ENCODE results near the gene FOXP1. TPM values are rescaled to one million over a fixed set of nuclear protein-coding genes. Genes with fewer than 3 reads are reported as not detected.
A peak's percentile ranks its signal among the peaks of the same experiment; 100 is the strongest.

The FOXP1 gene
- total RNA-seq, 4 donors from 2014 or later, result 181 to 225 (median 205) TPM

GRCh38 chr3:71503525-71504249 lies 79.8 kb downstream of the FOXP1 start:
- no peaks in the 10 kb centered on the region for H3K27me3 ChIP-seq
- H3K9me3 ChIP-seq, result no peaks in the 10 kb centered on the region
- 93% methylated on average over 10 of the region's 10 CpGs for WGBS
- intact Hi-C loops (cut with DNase I), result no loop called here
- peaks cover 5 to 37% (median 14%) of the 10 kb centered on the region in 4 donors for H3K4me1 ChIP-seq
- H3K36me3 ChIP-seq, result no peaks in the 10 kb centered on the region
- TF ChIP-seq POLR2A (IDR thresholded peaks at IDR 0.05; ENCODE audit: low read depth), result no peak
- TF ChIP-seq, protein P1, sequence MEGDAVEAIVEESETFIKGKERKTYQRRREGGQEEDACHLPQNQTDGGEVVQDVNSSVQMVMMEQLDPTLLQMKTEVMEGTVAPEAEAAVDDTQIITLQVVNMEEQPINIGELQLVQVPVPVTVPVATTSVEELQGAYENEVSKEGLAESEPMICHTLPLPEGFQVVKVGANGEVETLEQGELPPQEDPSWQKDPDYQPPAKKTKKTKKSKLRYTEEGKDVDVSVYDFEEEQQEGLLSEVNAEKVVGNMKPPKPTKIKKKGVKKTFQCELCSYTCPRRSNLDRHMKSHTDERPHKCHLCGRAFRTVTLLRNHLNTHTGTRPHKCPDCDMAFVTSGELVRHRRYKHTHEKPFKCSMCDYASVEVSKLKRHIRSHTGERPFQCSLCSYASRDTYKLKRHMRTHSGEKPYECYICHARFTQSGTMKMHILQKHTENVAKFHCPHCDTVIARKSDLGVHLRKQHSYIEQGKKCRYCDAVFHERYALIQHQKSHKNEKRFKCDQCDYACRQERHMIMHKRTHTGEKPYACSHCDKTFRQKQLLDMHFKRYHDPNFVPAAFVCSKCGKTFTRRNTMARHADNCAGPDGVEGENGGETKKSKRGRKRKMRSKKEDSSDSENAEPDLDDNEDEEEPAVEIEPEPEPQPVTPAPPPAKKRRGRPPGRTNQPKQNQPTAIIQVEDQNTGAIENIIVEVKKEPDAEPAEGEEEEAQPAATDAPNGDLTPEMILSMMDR (IDR thresholded peaks at IDR 0.05), result no peak
- TF ChIP-seq POLR2AphosphoS5 (IDR thresholded peaks at IDR 0.05), result no peak
- no peak for TF ChIP-seq EP300 (IDR thresholded peaks at IDR 0.05)
- H3K4me3 ChIP-seq, result no peak overlapping the region
- DNase-seq (ENCODE audit: extremely low spot score), result no peak
- no peak overlapping the region for H3K27ac ChIP-seq (replicated peaks in 1 of 4)

DNA sequence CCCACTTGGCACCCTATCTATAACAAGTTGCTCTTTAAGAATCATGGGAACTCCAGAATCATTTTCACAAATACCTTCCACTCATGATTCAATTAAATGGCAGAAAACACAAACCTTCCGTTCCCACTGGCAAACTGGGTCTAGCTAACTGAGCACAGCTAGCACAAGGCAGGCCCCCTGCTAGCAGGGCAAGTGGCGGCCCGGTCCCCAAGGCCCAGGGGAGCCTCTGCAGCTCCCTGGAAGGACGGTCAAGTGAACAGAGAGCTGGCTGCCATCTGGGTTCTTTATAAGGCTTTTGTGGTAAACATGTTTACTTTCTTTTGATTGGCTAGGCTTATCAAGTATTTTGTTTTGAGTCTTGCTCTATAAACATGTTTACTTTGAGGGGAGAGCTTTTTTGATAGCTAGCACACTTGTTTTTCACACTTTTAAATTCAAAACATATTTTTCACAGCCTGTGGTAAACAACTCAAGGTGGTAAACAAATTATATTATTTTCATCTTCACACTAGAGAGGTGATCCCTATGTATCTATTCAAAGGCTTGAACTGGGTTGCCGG lies 81.4 kb downstream of the FOXP1 start:
- intact Hi-C loops (cut with DNase I), result no loop called here
- Histone ChIP-seq H3K9me3 (no peaks in the 10 kb centered on the region), H3K4me1 (peaks cover 20 to 53% (median 30%) of the 10 kb centered on the region in 4 donors), H3K27ac (replicated peaks in 1 of 4) (no peak overlapping the region), H3K27me3 (no peaks in the 10 kb centered on the region), H3K4me3 (no peak overlapping the region), H3K36me3 (no peaks in the 10 kb centered on the region)
- WGBS, result 91% methylated on average over 5 of the region's 5 CpGs
- TF ChIP-seq POLR2A (IDR thresholded peaks at IDR 0.05; ENCODE audit: low read depth), result no peak
- TF ChIP-seq POLR2AphosphoS5 (IDR thresholded peaks at IDR 0.05), result no peak
- TF ChIP-seq, protein P1 (IDR thresholded peaks at IDR 0.05), result no peak
- no peak for TF ChIP-seq EP300 (IDR thresholded peaks at IDR 0.05)
- no peak for DNase-seq (ENCODE audit: extremely low spot score)

DNA sequence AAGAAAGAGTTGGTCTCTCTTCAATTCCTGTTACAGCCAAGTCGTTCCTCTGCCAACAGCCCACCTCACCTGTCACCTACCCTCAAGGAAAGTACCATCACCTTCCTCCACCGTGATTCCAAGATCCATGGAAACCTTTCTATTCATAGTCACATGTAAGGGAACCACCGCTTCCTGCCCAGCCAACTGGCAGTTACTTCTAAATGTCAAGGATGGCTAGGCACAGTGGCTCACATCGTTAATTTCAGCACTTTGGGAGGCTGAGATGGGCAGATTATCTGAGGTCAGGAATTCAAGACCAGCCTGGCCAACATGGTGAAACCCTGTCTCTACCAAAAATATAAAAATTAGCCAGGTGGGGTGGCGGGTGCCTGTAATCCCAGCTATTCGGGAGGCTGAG lies 82.8 kb downstream of the FOXP1 start:
- intact Hi-C loops (cut with DNase I), result no loop called here
- TF ChIP-seq, protein P1 (IDR thresholded peaks at IDR 0.05), result no peak
- TF ChIP-seq EP300 (IDR thresholded peaks at IDR 0.05) (no peak), POLR2AphosphoS5 (IDR thresholded peaks at IDR 0.05) (no peak), POLR2A (IDR thresholded peaks at IDR 0.05; ENCODE audit: low read depth) (no peak)
- 93% methylated on average over 6 of the region's 6 CpGs for WGBS

GRCh38 chr3:71499227-71499876 lies 84.2 kb downstream of the FOXP1 start:
- Histone ChIP-seq H3K36me3 (no peaks in the 10 kb centered on the region), H3K4me1 (peaks cover 28 to 45% (median 37%) of the 10 kb centered on the region in 4 donors), H3K27me3 (no peaks in the 10 kb centered on the region), H3K4me3 (no peak overlapping the region), H3K9me3 (no peaks in the 10 kb centered on the region), H3K27ac (replicated peaks in 1 of 4) (peak overlapping the region in 1 of 4 donors; percentile 61)
- no peak for DNase-seq (ENCODE audit: extremely low spot score)
- TF ChIP-seq POLR2A (IDR thresholded peaks at IDR 0.05; ENCODE audit: low read depth), result no peak
- TF ChIP-seq, protein P1 (IDR thresholded peaks at IDR 0.05), result no peak
- TF ChIP-seq EP300 (IDR thresholded peaks at IDR 0.05), result no peak
- TF ChIP-seq POLR2AphosphoS5 (IDR thresholded peaks at IDR 0.05), result no peak
- intact Hi-C loops (cut with DNase I), result no loop called here
- 92% methylated on average over 6 of the region's 6 CpGs for WGBS

More for the DNA sequence above, 82.8 kb downstream of the FOXP1 start:
- Histone ChIP-seq H3K9me3 (no peaks in the 10 kb centered on the region), H3K27me3 (no peaks in the 10 kb centered on the region), H3K36me3 (no peaks in the 10 kb centered on the region), H3K4me1 (peaks cover 28 to 53% (median 42%) of the 10 kb centered on the region in 4 donors), H3K27ac (replicated peaks in 1 of 4) (no peak overlapping the region), H3K4me3 (no peak overlapping the region)
- no peak for DNase-seq (ENCODE audit: extremely low spot score)

Data from esophagus muscularis mucosa (tissue), 4 donors.